NCI-H2107 treated with DMSO at 0.1 percent for 48 hours (cell line): ENCODE measurements around the gene ZNG1B.
"Not testable (repeated sequence)": the region's sequence is repeated elsewhere in the genome, so short reads cannot be mapped to it uniquely, and the experiment has no call there.

ENCODE experiments used
- DNase-seq: peaks from one replicate; lab custom pipeline; 2025; ENCODE audit not compliant: unreplicated experiment; lab: John Stamatoyannopoulos, UW

ZNG1B gene

DNA sequence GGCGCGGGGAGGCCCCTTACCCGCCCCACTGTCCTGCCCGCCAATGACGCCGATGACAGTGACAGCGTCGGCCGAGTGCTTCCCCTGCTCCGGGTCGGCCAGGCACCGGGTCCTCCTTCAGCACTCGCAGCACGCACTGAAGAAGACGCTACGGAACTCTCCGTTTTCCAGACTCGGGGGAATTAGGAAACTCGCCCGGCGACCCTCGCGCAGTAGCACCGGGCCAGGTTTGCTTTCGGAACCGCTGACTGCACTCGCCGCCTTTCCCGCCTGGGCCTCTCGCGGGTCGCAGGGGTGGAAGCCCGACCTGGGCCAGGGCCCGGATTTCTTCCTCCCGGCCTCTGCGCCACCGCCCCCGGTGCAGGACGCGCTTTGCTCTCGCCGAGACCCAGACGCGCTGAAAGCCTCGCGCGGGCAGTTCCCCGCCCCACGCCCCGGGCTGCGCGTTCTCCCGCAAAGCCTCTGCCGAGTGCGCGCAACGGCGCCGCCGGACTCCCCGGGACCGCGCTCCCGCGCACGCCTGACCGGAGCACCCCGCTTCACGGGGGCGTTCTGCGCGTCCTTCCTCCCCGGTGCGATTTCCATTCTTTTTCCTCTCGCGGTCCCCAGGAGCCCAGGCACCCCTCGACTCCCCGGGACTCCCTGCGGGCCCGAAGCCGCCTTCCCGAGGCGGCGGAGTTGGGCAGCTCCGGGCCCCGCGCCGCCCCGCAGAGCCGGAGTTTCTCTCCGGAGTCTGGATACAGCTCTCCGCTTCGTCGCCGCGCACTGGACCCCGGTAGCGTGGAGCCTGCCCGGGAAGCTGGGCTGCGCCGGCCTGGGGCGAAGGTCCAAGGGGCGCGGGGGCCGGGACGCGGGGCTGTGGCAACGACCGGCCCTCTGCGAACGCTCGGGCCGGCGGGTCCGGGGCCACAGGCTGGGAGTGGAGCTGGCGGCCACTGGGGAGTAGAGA lies 65.9 kb downstream of the ZNG1B start:
- not testable (repeated sequence) for DNase-seq

GRCh38 chr2:113504081-113504480 lies 66.6 kb downstream of the ZNG1B start:
- not testable (repeated sequence) for DNase-seq

DNA sequence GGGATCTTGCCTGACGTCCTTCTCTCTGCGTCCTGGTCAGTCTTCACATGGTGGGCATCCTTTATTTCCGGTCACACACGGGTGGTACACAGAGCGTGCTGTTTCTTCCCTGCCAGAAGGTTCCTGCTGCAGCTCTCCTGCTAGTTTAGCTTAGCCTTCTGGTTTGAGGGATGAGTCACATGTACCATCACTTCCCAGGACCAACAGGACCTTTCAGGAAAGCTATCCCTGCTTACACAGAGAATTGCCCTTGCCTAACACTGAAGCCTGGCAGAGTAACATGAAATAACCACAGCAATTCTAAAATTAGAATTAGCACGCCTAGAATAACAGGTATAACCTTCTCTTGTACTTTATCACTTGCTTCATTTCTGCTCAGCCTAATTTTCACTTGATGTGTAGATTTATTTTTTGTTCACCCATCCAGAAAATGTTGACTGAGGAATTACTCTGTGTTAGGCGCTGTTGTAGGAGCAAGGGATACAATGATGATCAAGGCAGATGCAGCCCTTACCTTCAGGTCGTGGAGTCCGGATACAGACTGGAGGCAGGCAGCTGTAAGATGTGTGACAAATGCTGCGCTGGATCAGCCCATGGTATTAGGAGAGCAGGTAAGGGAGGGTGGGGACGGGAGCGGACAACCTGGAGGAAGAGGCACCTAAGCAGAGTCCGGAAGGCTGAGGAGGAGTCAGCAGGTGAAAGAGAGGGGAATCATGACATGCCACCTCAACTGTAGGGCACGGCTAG lies 70.1 kb downstream of the ZNG1B start:
- not testable (repeated sequence) for DNase-seq

- DNase-seq, result not testable (repeated sequence)
Measured at GRCh38 chr2:113508187-113508586, 70.7 kb downstream of the ZNG1B start.

- not testable (repeated sequence) for DNase-seq
Measured at GRCh38 chr2:113510913-113511312, 73.4 kb downstream of the ZNG1B start.

GRCh38 chr2:113511859-113512258 lies 74.4 kb downstream of the ZNG1B start:
- not testable (repeated sequence) for DNase-seq

- DNase-seq, result not testable (repeated sequence)
Measured at GRCh38 chr2:113515457-113515856, 78.0 kb downstream of the ZNG1B start.

- DNase-seq, result not testable (repeated sequence)
Measured at GRCh38 chr2:113515995-113516394, 78.5 kb downstream of the ZNG1B start.

DNA sequence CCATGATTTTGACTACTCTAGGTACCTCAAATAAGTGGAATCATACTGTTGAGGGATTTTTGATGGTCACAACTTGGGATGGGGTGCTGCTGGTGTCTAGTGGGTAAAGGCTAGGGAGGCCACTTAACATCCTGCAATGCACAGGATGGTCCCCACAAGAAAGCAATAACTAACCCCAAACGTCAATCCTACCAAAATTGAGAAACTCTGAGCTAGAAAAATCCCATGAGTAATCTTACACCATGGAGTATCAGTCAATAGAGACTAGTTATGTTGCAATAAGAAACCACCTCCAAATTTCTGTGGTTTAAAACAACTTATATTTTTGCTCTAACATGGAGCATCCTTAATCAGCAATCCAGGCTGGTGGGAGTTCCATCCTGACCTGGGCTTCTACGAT lies 79.5 kb downstream of the ZNG1B start:
- DNase-seq, result not testable (repeated sequence)

- DNase-seq, result not testable (repeated sequence)
Measured at GRCh38 chr2:113520837-113521236, 83.3 kb downstream of the ZNG1B start.

GRCh38 chr2:113521492-113521891 lies 84.0 kb downstream of the ZNG1B start:
- not testable (repeated sequence) for DNase-seq

DNA sequence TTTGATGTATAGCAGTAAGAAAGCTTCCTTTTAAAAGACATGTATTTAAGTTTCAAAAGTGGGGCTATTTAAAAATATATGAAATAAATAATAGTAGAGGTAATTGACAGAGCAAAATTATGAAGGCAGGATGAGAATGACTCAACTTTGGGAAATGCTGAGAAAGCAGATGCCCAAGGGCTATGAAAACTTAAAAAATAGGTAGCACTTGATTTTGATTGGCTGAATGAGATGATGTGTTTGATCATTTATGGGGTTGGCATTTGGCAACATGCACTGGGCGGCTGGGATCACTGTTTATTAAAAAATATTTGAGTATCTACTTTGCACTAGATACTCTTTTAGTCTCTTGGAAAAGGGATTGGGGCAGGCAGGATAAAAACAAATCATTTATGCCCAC lies 87.5 kb downstream of the ZNG1B start:
- not testable (repeated sequence) for DNase-seq

DNA sequence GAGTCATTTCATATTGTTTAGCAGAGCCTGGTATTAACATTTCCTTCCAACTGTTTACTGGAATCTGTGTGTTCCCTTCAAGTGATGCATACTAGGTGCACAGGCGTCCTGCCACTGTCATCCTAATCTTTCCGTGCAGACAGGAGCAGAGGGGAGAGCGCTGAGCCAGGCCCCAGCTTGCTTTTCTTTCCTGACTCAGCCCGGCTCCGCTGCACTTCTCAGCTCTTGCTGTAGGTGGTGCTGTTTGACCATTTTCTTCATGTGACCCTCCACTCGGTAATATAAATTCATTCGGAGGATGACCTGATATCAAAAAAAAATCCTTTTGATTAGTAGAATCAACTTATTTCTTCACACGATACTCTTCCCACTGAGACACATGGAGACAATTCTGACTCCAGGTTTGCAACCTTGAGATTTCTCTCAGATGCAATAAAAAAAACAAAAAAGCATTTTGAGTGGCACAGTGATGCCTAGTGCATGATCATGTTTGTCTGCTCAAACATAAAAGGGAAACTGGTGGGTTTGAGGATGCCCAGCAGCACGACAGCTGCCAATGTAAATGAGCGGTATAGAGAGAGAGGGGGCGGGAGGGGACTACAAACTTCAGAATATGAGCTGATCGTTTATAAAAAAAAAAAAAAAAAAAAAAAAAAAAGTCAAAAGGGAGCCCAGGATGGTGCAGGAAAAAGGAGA lies 90.0 kb downstream of the ZNG1B start:
- not testable (repeated sequence) for DNase-seq

GRCh38 chr2:113528126-113528525 lies 90.6 kb downstream of the ZNG1B start:
- DNase-seq, result not testable (repeated sequence)

DNA sequence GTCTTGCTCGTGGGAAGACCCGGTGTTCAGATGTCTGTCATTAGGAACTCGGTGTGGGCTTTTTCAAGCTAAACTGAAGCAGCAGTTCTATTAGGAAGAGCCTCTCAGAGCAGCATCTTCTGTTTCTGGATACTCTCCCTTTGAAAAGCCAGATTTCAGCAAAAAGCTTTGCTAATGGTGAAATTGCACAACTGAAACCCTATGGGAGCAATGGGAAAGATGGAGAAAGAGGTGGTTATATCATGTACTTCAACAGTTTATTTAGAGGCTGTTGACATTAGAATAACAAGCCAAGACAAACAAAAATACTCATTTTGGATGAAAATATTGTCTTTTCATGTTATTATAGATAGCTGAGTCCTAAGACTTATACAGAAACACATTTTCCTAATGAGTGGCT lies 91.4 kb downstream of the ZNG1B start:
- DNase-seq, result not testable (repeated sequence)

DNA sequence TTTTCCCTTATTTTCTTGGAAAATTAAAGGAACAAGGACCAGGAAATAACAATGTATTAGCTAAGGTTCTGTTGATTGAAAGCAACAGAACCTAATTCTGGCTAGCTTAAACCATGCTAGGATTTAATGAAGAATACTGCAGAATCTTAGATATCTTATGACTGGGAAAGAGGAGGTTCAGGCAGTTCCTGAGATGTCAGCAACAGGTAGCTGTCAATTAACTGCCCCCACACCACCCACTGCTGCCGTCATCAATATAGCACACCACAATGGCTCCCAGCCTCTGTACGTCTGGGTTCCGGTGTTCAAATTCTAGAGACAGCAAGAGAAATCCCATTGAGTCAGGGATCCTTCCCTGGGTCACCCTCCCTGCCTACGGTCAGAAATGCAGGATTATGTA lies 95.5 kb downstream of the ZNG1B start:
- DNase-seq, result not testable (repeated sequence)

GRCh38 chr2:113536573-113536972 lies 99.1 kb downstream of the ZNG1B start:
- DNase-seq, result not testable (repeated sequence)

GRCh38 chr2:113540834-113541203 lies 103.3 kb downstream of the ZNG1B start:
- DNase-seq, result not testable (repeated sequence)

DNA sequence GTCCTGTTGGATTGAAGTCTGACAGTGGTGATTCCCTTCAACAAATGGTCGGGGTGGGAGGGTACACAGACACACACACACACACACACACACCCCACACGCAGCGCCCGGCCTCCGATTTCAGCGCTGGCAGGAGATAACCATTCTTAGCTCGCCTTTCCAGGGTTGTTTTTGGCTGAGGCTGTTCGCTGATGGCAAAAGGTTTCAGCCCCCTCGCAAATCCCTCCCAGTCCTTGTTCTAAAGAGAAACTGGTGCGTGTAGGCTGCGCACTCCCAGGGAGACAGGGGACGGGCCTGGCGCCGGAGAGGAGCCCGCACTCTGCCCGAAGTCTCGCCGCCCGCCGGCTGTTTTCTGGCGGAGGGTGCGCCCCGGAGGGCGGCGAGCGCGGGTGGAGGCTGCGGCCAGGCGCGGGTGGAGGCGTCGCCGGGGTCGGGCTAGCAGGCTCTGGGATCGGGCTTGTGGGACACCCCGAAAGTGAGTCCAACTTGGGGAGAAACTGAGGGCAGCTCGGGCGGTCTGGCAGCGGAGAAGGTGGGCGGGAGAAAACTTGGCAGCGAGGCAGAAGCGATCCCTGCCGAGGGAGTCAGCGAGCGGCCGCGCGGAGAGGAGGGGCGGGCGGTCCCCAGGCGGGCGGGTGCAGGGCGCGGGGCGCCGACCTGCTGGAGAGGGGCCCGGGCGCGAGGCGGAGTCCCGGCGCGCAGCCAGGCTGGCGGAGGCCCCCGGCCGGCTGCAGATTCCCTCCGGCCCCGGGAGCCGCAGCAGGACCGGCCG lies 103.9 kb downstream of the ZNG1B start:
- not testable (repeated sequence) for DNase-seq

- DNase-seq, result not testable (repeated sequence)
Measured at GRCh38 chr2:113541976-113542485, 104.5 kb downstream of the ZNG1B start.
